ENCODE measurements around the gene ZNF136. TPM values are rescaled to one million over a fixed set of nuclear protein-coding genes. Genes with fewer than 3 reads are reported as not detected.

ZNF136 gene
- total RNA-seq, 1 experiment from 2014 or later: 6.7 TPM

- H3K9me3 Mint-ChIP-seq: peaks cover 48% of the 10 kb centered on the region
- peaks cover 77% of the 10 kb centered on the region for H3K36me3 Mint-ChIP-seq
- H3K27ac Mint-ChIP-seq: no peak overlapping the region
- ChIA-PET CTCF (no interaction called here), POLR2A (interaction anchor here (0.5 kb wide), 1 partner anchor 16 kb away, joined by 3 read pairs; no protein-coding TSS in a partner anchor)
- H3K4me1 Mint-ChIP-seq: peaks cover 8% of the 10 kb centered on the region
- no peak for TF ChIP-seq GRHL2 (CRISPR knock-in tag; IDR thresholded peaks at IDR 0.05; ENCODE audit: insufficient replicate concordance, severe bottlenecking)
- TF ChIP-seq, protein P1, sequence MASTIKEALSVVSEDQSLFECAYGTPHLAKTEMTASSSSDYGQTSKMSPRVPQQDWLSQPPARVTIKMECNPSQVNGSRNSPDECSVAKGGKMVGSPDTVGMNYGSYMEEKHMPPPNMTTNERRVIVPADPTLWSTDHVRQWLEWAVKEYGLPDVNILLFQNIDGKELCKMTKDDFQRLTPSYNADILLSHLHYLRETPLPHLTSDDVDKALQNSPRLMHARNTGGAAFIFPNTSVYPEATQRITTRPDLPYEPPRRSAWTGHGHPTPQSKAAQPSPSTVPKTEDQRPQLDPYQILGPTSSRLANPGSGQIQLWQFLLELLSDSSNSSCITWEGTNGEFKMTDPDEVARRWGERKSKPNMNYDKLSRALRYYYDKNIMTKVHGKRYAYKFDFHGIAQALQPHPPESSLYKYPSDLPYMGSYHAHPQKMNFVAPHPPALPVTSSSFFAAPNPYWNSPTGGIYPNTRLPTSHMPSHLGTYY (CRISPR knock-in tag; IDR thresholded peaks at IDR 0.05): no peak
- no peak for TF ChIP-seq CREM (CRISPR knock-in tag; IDR thresholded peaks at IDR 0.05)
- TF ChIP-seq PRDM15 (CRISPR knock-in tag; IDR thresholded peaks at IDR 0.05): no peak
- TF ChIP-seq NFATC4 (CRISPR knock-in tag; IDR thresholded peaks at IDR 0.05): no peak
- TF ChIP-seq, protein P2, sequence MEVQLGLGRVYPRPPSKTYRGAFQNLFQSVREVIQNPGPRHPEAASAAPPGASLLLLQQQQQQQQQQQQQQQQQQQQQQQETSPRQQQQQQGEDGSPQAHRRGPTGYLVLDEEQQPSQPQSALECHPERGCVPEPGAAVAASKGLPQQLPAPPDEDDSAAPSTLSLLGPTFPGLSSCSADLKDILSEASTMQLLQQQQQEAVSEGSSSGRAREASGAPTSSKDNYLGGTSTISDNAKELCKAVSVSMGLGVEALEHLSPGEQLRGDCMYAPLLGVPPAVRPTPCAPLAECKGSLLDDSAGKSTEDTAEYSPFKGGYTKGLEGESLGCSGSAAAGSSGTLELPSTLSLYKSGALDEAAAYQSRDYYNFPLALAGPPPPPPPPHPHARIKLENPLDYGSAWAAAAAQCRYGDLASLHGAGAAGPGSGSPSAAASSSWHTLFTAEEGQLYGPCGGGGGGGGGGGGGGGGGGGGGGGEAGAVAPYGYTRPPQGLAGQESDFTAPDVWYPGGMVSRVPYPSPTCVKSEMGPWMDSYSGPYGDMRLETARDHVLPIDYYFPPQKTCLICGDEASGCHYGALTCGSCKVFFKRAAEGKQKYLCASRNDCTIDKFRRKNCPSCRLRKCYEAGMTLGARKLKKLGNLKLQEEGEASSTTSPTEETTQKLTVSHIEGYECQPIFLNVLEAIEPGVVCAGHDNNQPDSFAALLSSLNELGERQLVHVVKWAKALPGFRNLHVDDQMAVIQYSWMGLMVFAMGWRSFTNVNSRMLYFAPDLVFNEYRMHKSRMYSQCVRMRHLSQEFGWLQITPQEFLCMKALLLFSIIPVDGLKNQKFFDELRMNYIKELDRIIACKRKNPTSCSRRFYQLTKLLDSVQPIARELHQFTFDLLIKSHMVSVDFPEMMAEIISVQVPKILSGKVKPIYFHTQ (CRISPR knock-in tag; IDR thresholded peaks at IDR 0.05): no peak
- TF ChIP-seq ATF1 (CRISPR knock-in tag; IDR thresholded peaks at IDR 0.05): no peak
- no peak for TF ChIP-seq SOX15 (CRISPR knock-in tag; IDR thresholded peaks at IDR 0.05)
- TF ChIP-seq, protein P3, sequence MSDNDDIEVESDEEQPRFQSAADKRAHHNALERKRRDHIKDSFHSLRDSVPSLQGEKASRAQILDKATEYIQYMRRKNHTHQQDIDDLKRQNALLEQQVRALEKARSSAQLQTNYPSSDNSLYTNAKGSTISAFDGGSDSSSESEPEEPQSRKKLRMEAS (CRISPR knock-in tag; IDR thresholded peaks at IDR 0.05): no peak
- no peak for TF ChIP-seq FOXP4 (CRISPR knock-in tag; IDR thresholded peaks at IDR 0.05)
- TF ChIP-seq E2F4 (CRISPR knock-in tag; IDR thresholded peaks at IDR 0.05; ENCODE audit: borderline replicate concordance, low read depth): no peak
- no peak for TF ChIP-seq KAT7 (CRISPR knock-in tag; IDR thresholded peaks at IDR 0.05; ENCODE audit: borderline replicate concordance)
- TF ChIP-seq ELF4 (CRISPR knock-in tag; IDR thresholded peaks at IDR 0.05; ENCODE audit: low read depth): no peak
- no peak for TF ChIP-seq ZNF396 (CRISPR knock-in tag; IDR thresholded peaks at IDR 0.05; ENCODE audit: borderline replicate concordance)
- no peak overlapping the region for H3K4me3 Mint-ChIP-seq
- no peak for DNase-seq (ENCODE audit: low spot score)
- ATAC-seq: no peak
- H3K27me3 Mint-ChIP-seq (ENCODE audit: low read depth): peaks cover 7% of the 10 kb centered on the region
Measured at GRCh38 chr19:12133069-12133468, 29.8 kb upstream of the ZNF136 start.
